HPDE6-E6E7 (cell line): ENCODE measurements around the gene ACAA2.
"Not testable (repeated sequence)": the region's sequence is repeated elsewhere in the genome, so short reads cannot be mapped to it uniquely, and the experiment has no call there.

Experiments used
- DNase-seq: peaks from one replicate; pipeline ENCODE4 v3.0.0; 2011; ENCODE audit warnings: missing footprints; ENCODE audit errors: extremely low spot score

Gene ACAA2

GRCh38 chr18:49844903-49845302 is 31.6 kb upstream of the ACAA2 start:
- no peak for DNase-seq

- DNase-seq = no peak
These were observed 30.7 kb upstream of the ACAA2 start for GRCh38 chr18:49843778-49844625.

- no peak for DNase-seq
These were observed 29.8 kb upstream of the ACAA2 start for GRCh38 chr18:49843131-49843530.

GRCh38 chr18:49842656-49843055 is 29.3 kb upstream of the ACAA2 start:
- no peak for DNase-seq

DNA sequence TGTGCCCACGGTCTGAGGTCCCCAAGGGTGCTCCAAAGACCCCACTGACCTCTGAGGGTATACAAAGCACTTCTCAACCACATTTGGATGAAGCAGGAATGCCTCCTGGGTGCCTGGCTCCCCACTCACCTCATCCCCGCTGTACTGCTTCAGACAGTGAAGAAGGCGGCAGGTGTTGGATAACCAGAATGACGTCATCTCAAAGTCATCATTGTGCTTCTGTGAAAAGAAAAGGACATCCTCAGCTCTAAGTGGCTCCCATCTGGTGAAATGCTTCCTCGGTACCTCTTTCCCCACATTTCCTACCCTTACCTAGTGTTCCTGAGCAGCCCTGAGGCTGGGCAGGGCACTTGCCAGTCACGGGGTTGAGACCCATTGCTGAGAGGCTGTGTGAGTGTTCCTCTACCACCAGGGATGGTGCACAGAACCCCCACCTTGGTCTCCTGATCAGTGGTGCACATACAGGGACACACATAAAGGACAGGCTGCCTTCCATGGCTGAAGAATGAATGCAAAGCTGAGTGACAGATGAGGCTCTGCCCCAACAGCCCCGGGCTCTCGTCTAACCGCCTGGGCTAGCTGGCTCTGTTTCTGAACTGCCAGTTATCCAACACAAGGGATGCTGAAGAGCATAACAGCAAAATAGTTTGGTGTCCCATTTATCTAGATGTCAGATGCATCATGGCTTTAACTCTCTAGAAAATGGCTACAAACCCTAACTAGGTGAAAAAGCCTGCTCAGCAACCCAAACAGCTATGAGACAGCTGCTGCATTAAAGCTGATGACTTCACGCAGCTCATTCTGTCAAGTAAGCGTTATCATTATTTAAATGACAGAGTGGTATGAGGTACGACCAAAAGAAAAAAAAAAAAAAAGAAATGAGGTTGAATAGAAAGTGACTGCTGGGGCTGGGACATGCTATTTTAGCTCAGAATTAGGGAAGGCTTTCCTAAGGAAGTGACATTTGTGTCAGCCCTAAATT is 28.2 kb upstream of the ACAA2 start:
- no peak for DNase-seq

GRCh38 chr18:49839012-49839411 is 25.7 kb upstream of the ACAA2 start:
- peak; percentile 90 for DNase-seq

DNA sequence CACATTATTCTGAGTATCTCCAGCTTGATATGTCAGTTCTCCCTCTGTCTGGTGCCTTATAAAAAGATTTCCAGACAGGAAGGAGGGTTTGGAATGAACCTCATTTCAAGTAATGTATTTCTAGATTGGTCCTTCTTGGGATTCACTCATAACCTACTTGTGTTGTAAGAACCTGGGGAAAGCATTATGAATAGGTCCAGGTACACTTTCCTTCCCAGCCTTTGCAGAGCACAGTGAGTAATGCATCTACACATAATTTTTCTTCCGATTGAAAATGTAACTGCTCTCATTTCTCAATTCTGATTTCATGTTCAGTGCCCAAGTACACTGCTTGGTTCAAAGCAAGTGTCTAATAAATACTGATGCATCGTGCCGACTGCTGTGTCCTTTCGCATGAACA is 25.0 kb upstream of the ACAA2 start:
- no peak for DNase-seq

- DNase-seq = peak; percentile 36
These were observed 24.6 kb upstream of the ACAA2 start for GRCh38 chr18:49837889-49838288.

DNA sequence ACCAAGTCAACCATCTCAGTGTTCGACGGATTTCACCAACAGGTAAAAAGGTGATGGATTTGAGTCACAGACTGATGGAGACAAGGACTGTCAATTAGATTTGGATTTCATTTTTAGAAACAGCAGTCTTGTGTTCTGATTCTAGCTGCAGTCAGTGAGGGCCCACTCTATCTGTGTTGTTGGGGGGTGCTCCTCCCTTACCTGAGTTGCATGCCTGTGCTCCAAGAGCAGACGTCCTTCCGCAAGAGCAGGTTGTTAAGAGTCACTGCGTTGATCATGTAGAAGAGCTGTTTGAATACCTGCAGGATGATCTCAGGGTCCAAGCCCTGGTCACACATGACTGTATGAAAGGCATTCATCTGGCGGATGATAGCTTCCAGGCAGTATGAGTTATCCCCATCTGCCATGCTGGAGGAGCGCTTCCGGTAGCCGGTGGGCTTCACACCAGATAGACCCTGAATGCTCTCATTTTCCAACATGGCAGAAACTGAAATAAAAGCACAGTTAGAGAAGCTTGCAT is 24.0 kb upstream of the ACAA2 start:
- not testable (repeated sequence) for DNase-seq

- DNase-seq = no peak
These were observed 22.1 kb upstream of the ACAA2 start for GRCh38 chr18:49835405-49835804.

- no peak for DNase-seq
These were observed 20.9 kb upstream of the ACAA2 start for GRCh38 chr18:49834258-49834657.

- no peak for DNase-seq
These were observed 20.5 kb upstream of the ACAA2 start for GRCh38 chr18:49833814-49834213.

DNA sequence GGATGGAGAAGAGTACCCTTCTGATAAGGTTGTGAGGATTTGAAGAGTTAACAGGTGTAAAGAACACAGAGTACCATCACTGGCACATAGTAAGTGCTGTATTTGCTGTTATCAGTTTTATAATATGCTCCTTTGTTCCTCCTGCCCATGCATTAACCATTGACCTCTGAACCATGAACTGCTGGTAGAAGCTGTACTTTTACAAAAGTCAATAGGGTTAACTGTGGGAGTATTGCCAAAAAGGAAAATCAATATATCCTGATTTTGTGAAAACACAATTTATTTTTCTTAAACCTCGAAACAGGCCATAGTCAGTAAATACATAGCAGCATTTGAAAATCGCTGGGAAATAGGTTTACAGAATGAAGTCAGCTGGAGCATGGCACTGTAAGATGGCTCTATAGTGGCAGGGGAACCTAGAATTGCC is 18.9 kb upstream of the ACAA2 start:
- no peak for DNase-seq

DNA sequence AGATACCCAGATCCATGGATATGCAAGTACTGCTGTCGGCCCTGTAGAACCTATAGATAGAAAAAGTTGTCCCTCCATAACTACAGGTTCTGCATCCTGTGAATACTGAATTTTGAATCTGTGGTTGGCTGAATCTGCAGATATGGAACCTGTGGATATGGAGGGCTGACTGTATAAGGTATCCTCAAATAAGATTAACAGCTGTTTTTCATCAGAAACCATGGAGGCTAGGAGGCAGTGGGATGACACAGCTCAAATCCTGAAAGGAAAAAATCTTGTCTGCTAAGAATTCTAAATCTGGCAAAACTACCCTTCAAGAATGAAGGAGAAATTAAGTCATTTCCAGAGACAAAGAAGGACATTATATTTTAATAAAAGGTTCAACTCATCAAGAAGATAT is 14.7 kb upstream of the ACAA2 start:
- no peak for DNase-seq

DNA sequence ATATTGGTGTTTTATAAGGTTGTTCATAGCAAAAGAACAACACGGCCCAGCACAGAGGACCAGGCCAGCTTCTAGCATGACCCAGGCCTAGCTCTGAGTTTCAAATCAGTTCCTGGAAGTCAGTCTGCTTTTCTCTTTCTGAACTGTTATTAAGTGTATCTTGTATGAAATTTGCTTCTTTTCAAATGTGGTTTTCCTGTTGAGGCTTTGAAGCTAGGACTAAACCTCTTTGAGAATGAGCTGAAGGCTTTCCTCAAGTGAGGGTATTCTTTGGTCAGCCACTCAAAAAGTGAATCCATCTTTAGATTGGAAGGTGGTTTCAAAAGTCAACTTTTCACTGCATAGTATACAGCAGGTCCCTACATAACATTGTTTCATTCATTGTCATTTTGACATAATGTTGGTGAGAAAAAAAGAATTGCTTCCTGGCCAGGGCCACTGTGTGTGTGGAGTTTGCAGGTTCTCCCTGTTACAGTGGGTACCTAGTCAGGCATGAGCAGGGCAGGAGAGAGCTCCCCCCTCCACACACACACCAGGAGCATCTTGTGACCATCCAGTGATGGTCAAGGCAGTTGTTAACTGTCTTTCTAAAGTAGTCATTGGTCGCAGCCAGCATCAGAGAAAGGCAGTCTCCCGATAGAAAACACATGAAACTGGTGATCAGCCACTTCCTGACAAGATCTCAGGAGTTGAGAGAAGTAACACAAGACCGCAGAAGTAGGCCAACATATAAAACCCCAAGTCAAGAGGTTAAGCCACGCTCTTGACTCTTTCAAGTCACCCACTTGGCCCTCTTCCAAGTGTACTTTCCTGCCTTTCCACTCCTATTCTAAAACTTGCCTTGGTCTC is 6.7 kb upstream of the ACAA2 start:
- DNase-seq = no peak

DNA sequence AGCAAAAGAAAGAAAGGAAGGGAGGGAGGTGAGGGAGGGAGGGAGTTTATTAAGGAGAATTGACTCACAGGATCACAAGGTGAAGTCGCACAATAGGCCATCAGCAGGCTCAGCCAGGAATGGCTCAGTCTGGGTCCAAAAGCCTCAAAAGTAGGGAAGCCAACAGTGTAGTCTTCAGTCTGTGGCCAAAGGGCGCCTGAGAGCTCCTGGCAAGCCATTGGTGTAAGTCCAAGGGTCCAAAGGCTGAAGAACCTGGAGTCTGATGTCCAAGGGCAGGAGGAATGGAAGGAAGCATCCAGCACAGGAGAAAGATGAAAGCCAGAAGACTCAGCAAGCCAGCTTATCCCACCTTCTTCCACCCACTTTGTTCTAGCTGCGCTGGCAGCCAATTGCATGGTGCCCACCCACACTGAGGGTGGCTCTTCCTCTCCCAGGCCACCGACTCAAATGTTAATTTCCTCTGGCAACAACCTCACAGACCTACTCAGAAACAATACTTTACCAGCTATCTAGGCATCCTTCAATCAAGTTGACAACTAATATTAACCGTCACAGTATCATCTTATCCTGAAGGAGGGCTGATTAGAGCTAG is 5.8 kb upstream of the ACAA2 start:
- no peak for DNase-seq

DNA sequence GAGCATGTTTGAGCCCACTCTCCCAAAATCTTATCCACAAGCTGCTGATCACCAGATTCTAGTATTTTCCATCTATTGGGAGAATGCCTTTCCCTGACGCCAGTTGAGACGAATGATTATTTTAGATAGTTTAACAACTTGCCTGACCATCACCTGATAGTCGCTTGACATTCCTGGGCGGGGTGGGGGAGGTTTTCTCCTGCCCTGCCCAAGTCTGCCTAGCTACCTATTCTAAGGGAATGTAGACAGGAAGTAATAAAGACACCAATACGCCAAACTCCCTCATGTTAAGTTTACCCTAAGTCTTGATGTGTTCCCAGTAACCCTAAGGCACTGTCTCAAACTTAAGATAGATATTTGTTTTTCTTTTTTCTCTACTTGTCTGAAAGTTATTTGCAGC is 4.6 kb upstream of the ACAA2 start:
- no peak for DNase-seq

- no peak for DNase-seq
These were observed 2.6 kb upstream of the ACAA2 start for GRCh38 chr18:49815927-49816326.

- peak; percentile 20 for DNase-seq
These were observed 790 bp upstream of the ACAA2 start for GRCh38 chr18:49814147-49814499.

DNA sequence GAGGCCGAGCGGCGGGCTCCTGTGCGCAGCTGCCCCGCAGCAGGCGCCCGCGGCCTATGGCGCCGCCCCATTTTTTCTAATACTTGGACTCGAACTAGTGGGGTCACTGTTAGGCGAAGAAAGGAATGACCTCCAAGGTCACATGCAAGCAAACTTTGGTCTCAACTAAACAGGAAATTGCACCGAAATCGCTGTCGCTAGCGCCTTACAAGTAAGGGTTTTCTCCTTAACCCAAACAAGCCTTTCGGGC is 339 bp downstream of the ACAA2 start:
- DNase-seq = no peak

GRCh38 chr18:49812286-49813068 is 856 bp downstream of the ACAA2 start:
- DNase-seq = no peak
